MCF 10A (cell line): ENCODE results near the gene POLR2H. TPM values are rescaled to one million over a fixed set of nuclear protein-coding genes. Genes with fewer than 3 reads are reported as not detected.

Experiments used
- BruUV-seq: library from RNA; stranded (reverse); fragments of 400-500 nt; replicated peaks from 2 replicates; lab custom pipeline; 2021; lab: Mats Ljungman, UMichigan
- CTCF ChIA-PET: fragments of 300-600 bp; sonication (Branson Sonifier 250); formaldehyde crosslinking; extraction: SDS; loops from one replicate; lab custom pipeline; 2021; ENCODE audit warnings: antibody characterized with exemption, inconsistent platforms; lab: Yijun Ruan, JAX
- POLR2A ChIA-PET: fragments of 300-600, 350-650 bp; sonication (Branson Sonifier 250); formaldehyde crosslinking; extraction: SDS; loops from one replicate; lab custom pipeline; 2020; ENCODE audit warnings: antibody characterized with exemption, inconsistent platforms; lab: Yijun Ruan, JAX
- DNase-seq: peaks from one replicate; pipeline ENCODE4 v3.0.0-alpha.2; 2018; ENCODE audit not compliant: unreplicated experiment
- H3K27ac Mint-ChIP-seq: one replicate; pipeline ENCODE4 v1.8.0; 2022; ENCODE audit warnings: mild to moderate bottlenecking, low read depth, mixed read lengths; ENCODE audit not compliant: unreplicated experiment
- H3K27me3 Mint-ChIP-seq: one replicate; pipeline ENCODE4 v1.8.0; 2022; ENCODE audit warnings: mixed read lengths; ENCODE audit not compliant: insufficient read depth, unreplicated experiment
- H3K36me3 Mint-ChIP-seq: one replicate; pipeline ENCODE4 v1.8.0; 2022; ENCODE audit warnings: mild to moderate bottlenecking, moderate library complexity, mixed read lengths; ENCODE audit not compliant: insufficient read depth, unreplicated experiment
- H3K4me1 Mint-ChIP-seq: one replicate; pipeline ENCODE4 v1.8.0; 2022; ENCODE audit warnings: mixed read lengths; ENCODE audit not compliant: insufficient read depth, unreplicated experiment
- H3K4me3 Mint-ChIP-seq: one replicate; pipeline ENCODE4 v1.8.0; 2022; ENCODE audit warnings: mild to moderate bottlenecking, moderate library complexity, mixed read lengths; ENCODE audit not compliant: unreplicated experiment
- H3K9me3 Mint-ChIP-seq: one replicate; pipeline ENCODE4 v1.8.0; 2022; ENCODE audit warnings: mixed read lengths; ENCODE audit not compliant: unreplicated experiment
- CTCF ChIP-seq: fragments of 200-600 bp; IDR thresholded peaks from one replicate; pipeline ENCODE4 v1.8.0; 2022; ENCODE audit warnings: antibody characterized with exemption, mild to moderate bottlenecking; ENCODE audit not compliant: unreplicated experiment
- intact Hi-C: fragments of 100-400 bp; cut with micrococcal nuclease; formaldehyde crosslinking; loops from 2 replicates; pipeline ENCODE4 v1.14.1; 2022
- total RNA-seq: library from RNA; stranded (reverse); gene quantifications from 2 replicates; pipeline ENCODE4 v1.2.3, GENCODE V29; 2022

Gene POLR2H
- total RNA-seq, 1 experiment from 2014 or later, result 91.5 TPM

- CTCF ChIA-PET, result interaction anchor here (0.7 to 9.6 kb wide), 8 partner anchors 10 to 434 kb away, joined by 3 to 112 read pairs (median 4); no protein-coding TSS in a partner anchor
- Mint-ChIP-seq H3K9me3 (no peaks in the 10 kb centered on the region), H3K27me3 (no peaks in the 10 kb centered on the region), H3K4me1 (no peaks in the 10 kb centered on the region), H3K36me3 (peaks cover 5% of the 10 kb centered on the region), H3K27ac (no peak overlapping the region), H3K4me3 (no peak overlapping the region)
- intact Hi-C loops, result no loop called here
- POLR2A ChIA-PET, result interaction anchor here (0.7 kb wide), 1 partner anchor 28 kb away, joined by 3 read pairs; no protein-coding TSS in a partner anchor
- DNase-seq, result no peak
- no TSS peak for BruUV-seq
- no peak for TF ChIP-seq CTCF
Observed at GRCh38 chr3:184414418-184415202, 53.1 kb downstream of the POLR2H start.

- no peaks in the 10 kb centered on the region for H3K9me3 Mint-ChIP-seq
- H3K36me3 Mint-ChIP-seq, result peaks cover 5% of the 10 kb centered on the region
- TF ChIP-seq CTCF, result no peak
- H3K27me3 Mint-ChIP-seq, result no peaks in the 10 kb centered on the region
- POLR2A ChIA-PET, result interaction anchor here (0.7 kb wide), 1 partner anchor 29 kb away, joined by 3 read pairs; no protein-coding TSS in a partner anchor
- no peak for DNase-seq
- H3K4me3 Mint-ChIP-seq, result no peak overlapping the region
- BruUV-seq, result no TSS peak
- intact Hi-C loops, result no loop called here
- CTCF ChIA-PET, result interaction anchor here (4.8 to 9.6 kb wide), 3 partner anchors 43 to 98 kb away, joined by 32 to 112 read pairs (median 69); no protein-coding TSS in a partner anchor
- H3K27ac Mint-ChIP-seq, result no peak overlapping the region
- H3K4me1 Mint-ChIP-seq, result no peaks in the 10 kb centered on the region
Observed at GRCh38 chr3:184415203-184415490, 53.6 kb downstream of the POLR2H start.

GRCh38 chr3:184417619-184418327 is 56.3 kb downstream of the POLR2H start:
- CTCF ChIA-PET, result interaction anchor here (0.5 to 9.6 kb wide), 26 partner anchors 10 to 133 kb away, joined by 3 to 112 read pairs (median 4); partner anchors contain the start of gene THPO
- H3K4me3 Mint-ChIP-seq, result no peak overlapping the region
- no peak overlapping the region for H3K27ac Mint-ChIP-seq
- H3K4me1 Mint-ChIP-seq, result no peaks in the 10 kb centered on the region
- peak; percentile 91 for TF ChIP-seq CTCF
- DNase-seq, result peak; percentile 72
- H3K9me3 Mint-ChIP-seq, result peaks cover 3% of the 10 kb centered on the region
- H3K36me3 Mint-ChIP-seq, result peaks cover 5% of the 10 kb centered on the region
- BruUV-seq, result no TSS peak
- intact Hi-C loops, result loop anchor here (1.0 to 2.0 kb wide), 5 partner anchors 47 to 127 kb away; no protein-coding TSS in a partner anchor
- H3K27me3 Mint-ChIP-seq, result peaks cover 2% of the 10 kb centered on the region
- POLR2A ChIA-PET, result interaction anchor here (0.6 kb wide), 1 partner anchor 59 kb away, joined by 4 read pairs; no protein-coding TSS in a partner anchor

Other genes starting within 250 kb of the POLR2H start
- gene EIF2B5, start 226.4 kb upstream of the POLR2H start, total RNA-seq, result 33.8 and 36.1 TPM in 2 replicates
- 73.4 and 74.5 TPM in 2 replicates for gene DVL3, start 206.3 kb upstream of the POLR2H start, total RNA-seq
- gene AP2M1, start 186.9 kb upstream of the POLR2H start, total RNA-seq, result 280 and 301 TPM in 2 replicates
- 62.7 and 73.9 TPM in 2 replicates for gene ABCF3, start 175.5 kb upstream of the POLR2H start, total RNA-seq
- gene VWA5B2, start 132.1 kb upstream of the POLR2H start, total RNA-seq, result not detected in 2 replicates
- gene ALG3, start 112.7 kb upstream of the POLR2H start, total RNA-seq, result 60.4 and 77.8 TPM in 2 replicates
- gene EEF1AKMT4, start 112.0 kb upstream of the POLR2H start, total RNA-seq, result 4.9 and 10.1 TPM in 2 replicates
- 6.1 TPM in 2 replicates for gene CAMK2N2, start 100.2 kb upstream of the POLR2H start, total RNA-seq
- gene ECE2, start 85.7 kb upstream of the POLR2H start, total RNA-seq, result not detected in 2 replicates
- 275 and 284 TPM in 2 replicates for gene PSMD2, start 62.5 kb upstream of the POLR2H start, total RNA-seq
- gene EIF4G1, start 47.1 kb upstream of the POLR2H start, total RNA-seq, result 522 and 536 TPM in 2 replicates
- gene FAM131A, start 24.1 kb upstream of the POLR2H start, total RNA-seq, result 11.1 and 12.9 TPM in 2 replicates
- 4.5 and 5.5 TPM in 2 replicates for gene CLCN2, start 105 bp upstream of the POLR2H start, total RNA-seq
- gene THPO, start 16.5 kb downstream of the POLR2H start, total RNA-seq, result not detected in 2 replicates
- not detected in 2 replicates for gene CHRD, start 18.3 kb downstream of the POLR2H start, total RNA-seq
- 4.0 and 5.4 TPM in 2 replicates for gene EPHB3, start 200.1 kb downstream of the POLR2H start, total RNA-seq